C4-2B (cell line): ENCODE data around the gene CHID1.

Experiments used
- CTCF ChIP-seq: fragments of 450-650 bp; conservative IDR thresholded peaks from 2 replicates; pipeline ENCODE4 v1.5.1; 2017; ENCODE audit warnings: mild to moderate bottlenecking
- ZFX ChIP-seq: fragments of 450-650 bp; IDR thresholded peaks from 2 replicates; pipeline ENCODE4 v1.6.1; 2017

GRCh38 chr11:910044-910588, 494 bp downstream of the CHID1 start:
- TF ChIP-seq CTCF = no peak
- TF ChIP-seq ZFX = no peak
